Stimulated activated CD4-positive, alpha-beta T cell treated with anti-CD3 and anti-CD28 coated beads, TNF-alpha, amount 100 ng/mL, for 1 hour (primary cell): Measurements from ENCODE around the gene CXXC1.
A peak's percentile ranks its signal among the peaks of the same experiment; 100 is the strongest.
"Not testable (repeated sequence)": the region's sequence is repeated elsewhere in the genome, so short reads cannot be mapped to it uniquely, and the experiment has no call there.

Source experiments
- DNase-seq, 3 donors: peaks; one replicate each; pipeline ENCODE4 v3.0.0-alpha.2; 2020; ENCODE audit warnings: low read depth in 3 of 3, low spot score in 1 of 3

CXXC1 gene

GRCh38 chr18:50287441-50288347 is at the start of gene CXXC1:
Gene CXXC1 (minus strand): TSS chr18:50287692. CDS start chr18:50287589, 103 bp downstream.
- DNase-seq: peak; percentile 88 to 97 (median 96)

- no peak for DNase-seq
These were observed 47.2 kb upstream of the CXXC1 start for GRCh38 chr18:50334546-50335152.

GRCh38 chr18:50331691-50332090 is 44.2 kb upstream of the CXXC1 start:
- DNase-seq: no peak

- DNase-seq: no peak
These were observed 42.7 kb upstream of the CXXC1 start for GRCh38 chr18:50330176-50330575.

GRCh38 chr18:50327983-50328382 is 40.5 kb upstream of the CXXC1 start:
- DNase-seq: no peak

GRCh38 chr18:50320719-50321118 is 33.2 kb upstream of the CXXC1 start:
- DNase-seq: no peak

GRCh38 chr18:50315100-50315871 is 27.8 kb upstream of the CXXC1 start:
- DNase-seq: no peak

- no peak for DNase-seq
These were observed 26.5 kb upstream of the CXXC1 start for GRCh38 chr18:50313873-50314460.

- no peak for DNase-seq
These were observed 25.6 kb upstream of the CXXC1 start for GRCh38 chr18:50313031-50313607.

- no peak for DNase-seq
These were observed 25.0 kb upstream of the CXXC1 start for GRCh38 chr18:50312296-50313030.

GRCh38 chr18:50311650-50312049 is 24.2 kb upstream of the CXXC1 start:
- DNase-seq: no peak

GRCh38 chr18:50310080-50310479 is 22.6 kb upstream of the CXXC1 start:
- no peak for DNase-seq

GRCh38 chr18:50308851-50309250 is 21.4 kb upstream of the CXXC1 start:
- not testable (repeated sequence) for DNase-seq

- peak; percentile 69 to 75 (median 71) for DNase-seq
These were observed 20.4 kb upstream of the CXXC1 start for GRCh38 chr18:50307738-50308470.

GRCh38 chr18:50307400-50307737 is 19.9 kb upstream of the CXXC1 start:
- DNase-seq: no peak

GRCh38 chr18:50306944-50307343 is 19.5 kb upstream of the CXXC1 start:
- DNase-seq: no peak

- DNase-seq: no peak
These were observed 13.6 kb upstream of the CXXC1 start for GRCh38 chr18:50301074-50301473.

- no peak for DNase-seq
These were observed 12.3 kb upstream of the CXXC1 start for GRCh38 chr18:50299626-50300388.
